Measurements from ENCODE around the gene LMBR1.

Gene LMBR1

GRCh38 chr7:156935250-156935649 lies 42.3 kb upstream of the LMBR1 start:
- Histone ChIP-seq H3K36me3 (ENCODE audit: insufficient read depth) (no peaks in the 10 kb centered on the region), H4K20me1 (ENCODE audit: insufficient read depth) (no peaks in the 10 kb centered on the region), H3K9ac (no peak overlapping the region), H3K4me3 (IDR thresholded peaks at IDR 0.05; ENCODE audit: insufficient read depth, low read depth, low read length) (no peak overlapping the region), H3K27ac (no peak overlapping the region), H3K4me2 (no peak overlapping the region), H3K4me1 (ENCODE audit: low read depth, poor library complexity, severe bottlenecking) (no peaks in the 10 kb centered on the region), H3K27me3 (ENCODE audit: insufficient read depth, low read depth) (no peaks in the 10 kb centered on the region), H3K79me2 (ENCODE audit: insufficient read depth, low read depth) (no peaks in the 10 kb centered on the region), H2AFZ (ENCODE audit: low read depth) (no peak overlapping the region)
- no peak for TF ChIP-seq CTCF (conservative IDR thresholded peaks at IDR 0.05; ENCODE audit: low read depth, low read length)

GRCh38 chr7:156932006-156932405 lies 39.0 kb upstream of the LMBR1 start:
- Histone ChIP-seq H4K20me1 (ENCODE audit: insufficient read depth) (no peaks in the 10 kb centered on the region), H2AFZ (ENCODE audit: low read depth) (no peak overlapping the region), H3K36me3 (ENCODE audit: insufficient read depth) (no peaks in the 10 kb centered on the region), H3K4me1 (ENCODE audit: low read depth, poor library complexity, severe bottlenecking) (no peaks in the 10 kb centered on the region), H3K79me2 (ENCODE audit: insufficient read depth, low read depth) (no peaks in the 10 kb centered on the region), H3K27me3 (ENCODE audit: insufficient read depth, low read depth) (no peaks in the 10 kb centered on the region), H3K4me2 (no peak overlapping the region), H3K4me3 (IDR thresholded peaks at IDR 0.05; ENCODE audit: insufficient read depth, low read depth, low read length) (no peak overlapping the region), H3K27ac (no peak overlapping the region), H3K9ac (no peak overlapping the region)
- no peak for TF ChIP-seq CTCF (conservative IDR thresholded peaks at IDR 0.05; ENCODE audit: low read depth, low read length)

DNA sequence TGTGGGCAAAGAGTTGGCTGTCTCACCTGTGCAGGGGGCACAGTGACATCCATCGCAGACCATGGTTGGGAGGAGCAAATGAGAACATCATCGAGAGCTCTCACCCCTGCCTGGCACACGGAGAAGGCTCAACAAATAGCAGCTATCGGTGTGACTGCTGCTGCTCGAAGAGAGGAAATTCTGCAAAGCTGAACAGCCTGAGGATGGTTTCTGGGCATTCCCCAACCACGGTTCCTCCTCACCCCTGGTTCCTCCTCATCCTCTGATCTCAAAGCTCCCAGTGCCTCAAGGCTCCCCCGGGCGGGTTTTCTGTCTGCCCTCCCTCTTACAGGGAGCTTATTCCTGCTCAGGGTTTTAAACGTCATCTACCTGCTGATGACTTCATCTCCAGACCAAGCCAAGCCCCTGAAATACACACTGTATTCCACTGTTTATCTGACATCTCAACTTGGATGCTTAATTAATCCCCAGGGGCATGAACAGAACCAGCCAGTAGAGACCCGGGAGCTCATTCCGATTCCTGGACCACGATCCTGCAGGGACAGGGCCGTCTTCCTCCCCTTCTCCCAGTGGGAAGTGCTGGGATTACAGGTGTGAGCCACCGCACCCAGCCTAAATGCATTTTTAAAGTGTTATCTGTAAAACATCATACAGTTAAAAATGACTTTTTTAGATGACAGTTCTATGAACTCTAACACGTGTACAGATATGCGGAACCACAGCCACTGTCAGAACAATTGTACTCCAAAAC lies 37.0 kb upstream of the LMBR1 start:
- no peak overlapping the region for H3K4me2 ChIP-seq
- H3K27ac ChIP-seq: no peak overlapping the region
- no peak overlapping the region for H3K4me3 ChIP-seq (IDR thresholded peaks at IDR 0.05; ENCODE audit: insufficient read depth, low read depth, low read length)
- no peaks in the 10 kb centered on the region for H3K4me1 ChIP-seq (ENCODE audit: low read depth, poor library complexity, severe bottlenecking)
- H3K27me3 ChIP-seq (ENCODE audit: insufficient read depth, low read depth): no peaks in the 10 kb centered on the region
- no peaks in the 10 kb centered on the region for H3K36me3 ChIP-seq (ENCODE audit: insufficient read depth)
- no peak overlapping the region for H3K9ac ChIP-seq
- no peaks in the 10 kb centered on the region for H4K20me1 ChIP-seq (ENCODE audit: insufficient read depth)
- H2AFZ ChIP-seq (ENCODE audit: low read depth): no peak overlapping the region
- no peak for TF ChIP-seq CTCF (conservative IDR thresholded peaks at IDR 0.05; ENCODE audit: low read depth, low read length)
- no peaks in the 10 kb centered on the region for H3K79me2 ChIP-seq (ENCODE audit: insufficient read depth, low read depth)

GRCh38 chr7:156928406-156928747 lies 35.4 kb upstream of the LMBR1 start:
- Histone ChIP-seq H3K9ac (no peak overlapping the region), H3K27ac (no peak overlapping the region), H4K20me1 (ENCODE audit: insufficient read depth) (no peaks in the 10 kb centered on the region), H3K4me1 (ENCODE audit: low read depth, poor library complexity, severe bottlenecking) (no peaks in the 10 kb centered on the region), H3K36me3 (ENCODE audit: insufficient read depth) (no peaks in the 10 kb centered on the region), H3K79me2 (ENCODE audit: insufficient read depth, low read depth) (no peaks in the 10 kb centered on the region), H3K27me3 (ENCODE audit: insufficient read depth, low read depth) (no peaks in the 10 kb centered on the region), H3K4me2 (no peak overlapping the region), H2AFZ (ENCODE audit: low read depth) (no peak overlapping the region), H3K4me3 (IDR thresholded peaks at IDR 0.05; ENCODE audit: insufficient read depth, low read depth, low read length) (no peak overlapping the region)
- no peak for TF ChIP-seq CTCF (conservative IDR thresholded peaks at IDR 0.05; ENCODE audit: low read depth, low read length)

Measured in KMS-11 (cell line).